ENCODE measurements around the gene STK32B. TPM values are rescaled to one million over a fixed set of nuclear protein-coding genes. Genes with fewer than 3 reads are reported as not detected.
"Not testable (repeated sequence)": the region's sequence is repeated elsewhere in the genome, so short reads cannot be mapped to it uniquely, and the experiment has no call there.

The STK32B gene
- total RNA-seq, 4 donors from 2014 or later = 3.0 to 33.8 (median 4.3) TPM

DNA sequence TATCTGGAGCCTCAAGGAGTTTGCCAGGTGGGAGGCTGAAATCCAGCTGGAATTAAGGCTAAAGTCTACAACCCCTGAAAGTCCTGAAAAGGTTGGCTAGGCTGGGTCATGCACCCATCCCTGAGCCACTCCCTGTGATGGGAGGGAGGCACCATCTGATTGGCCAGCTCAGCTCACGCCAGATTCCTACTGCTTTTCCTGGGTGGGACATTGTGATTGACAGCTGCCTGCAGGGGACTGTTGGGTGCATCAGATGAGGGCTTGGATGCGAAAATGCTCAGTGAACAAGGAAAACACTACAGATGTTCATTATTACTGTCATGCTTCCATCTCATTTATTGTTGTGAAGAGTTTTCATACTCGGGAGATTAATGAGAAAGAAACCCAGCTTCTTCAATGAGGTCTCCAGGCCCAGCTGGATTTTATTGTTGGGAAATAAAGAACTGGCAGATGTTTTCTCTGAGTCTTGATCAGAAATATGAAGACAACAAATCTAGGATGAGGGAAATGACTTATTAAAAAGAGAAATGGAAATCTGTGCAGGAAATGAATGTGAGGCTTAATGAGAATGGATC, 185.9 kb downstream of the STK32B start:
- no peaks in the 10 kb centered on the region for H3K27me3 ChIP-seq
- no peak for TF ChIP-seq POLR2A (IDR thresholded peaks at IDR 0.05)
- TF ChIP-seq, protein P1, sequence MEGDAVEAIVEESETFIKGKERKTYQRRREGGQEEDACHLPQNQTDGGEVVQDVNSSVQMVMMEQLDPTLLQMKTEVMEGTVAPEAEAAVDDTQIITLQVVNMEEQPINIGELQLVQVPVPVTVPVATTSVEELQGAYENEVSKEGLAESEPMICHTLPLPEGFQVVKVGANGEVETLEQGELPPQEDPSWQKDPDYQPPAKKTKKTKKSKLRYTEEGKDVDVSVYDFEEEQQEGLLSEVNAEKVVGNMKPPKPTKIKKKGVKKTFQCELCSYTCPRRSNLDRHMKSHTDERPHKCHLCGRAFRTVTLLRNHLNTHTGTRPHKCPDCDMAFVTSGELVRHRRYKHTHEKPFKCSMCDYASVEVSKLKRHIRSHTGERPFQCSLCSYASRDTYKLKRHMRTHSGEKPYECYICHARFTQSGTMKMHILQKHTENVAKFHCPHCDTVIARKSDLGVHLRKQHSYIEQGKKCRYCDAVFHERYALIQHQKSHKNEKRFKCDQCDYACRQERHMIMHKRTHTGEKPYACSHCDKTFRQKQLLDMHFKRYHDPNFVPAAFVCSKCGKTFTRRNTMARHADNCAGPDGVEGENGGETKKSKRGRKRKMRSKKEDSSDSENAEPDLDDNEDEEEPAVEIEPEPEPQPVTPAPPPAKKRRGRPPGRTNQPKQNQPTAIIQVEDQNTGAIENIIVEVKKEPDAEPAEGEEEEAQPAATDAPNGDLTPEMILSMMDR (IDR thresholded peaks at IDR 0.05) = no peak
- no peak overlapping the region for H3K4me3 ChIP-seq
- no peak for DNase-seq
- H3K27ac ChIP-seq = peak overlapping the region in 1 of 2 donors; percentile 35
- intact Hi-C loops (cut with DNase I; ENCODE audit: low total_unique reads) = no loop called here
- H3K9me3 ChIP-seq = no peaks in the 10 kb centered on the region
- H3K36me3 ChIP-seq = no peaks in the 10 kb centered on the region
- no peaks in the 10 kb centered on the region for H3K4me1 ChIP-seq

DNA sequence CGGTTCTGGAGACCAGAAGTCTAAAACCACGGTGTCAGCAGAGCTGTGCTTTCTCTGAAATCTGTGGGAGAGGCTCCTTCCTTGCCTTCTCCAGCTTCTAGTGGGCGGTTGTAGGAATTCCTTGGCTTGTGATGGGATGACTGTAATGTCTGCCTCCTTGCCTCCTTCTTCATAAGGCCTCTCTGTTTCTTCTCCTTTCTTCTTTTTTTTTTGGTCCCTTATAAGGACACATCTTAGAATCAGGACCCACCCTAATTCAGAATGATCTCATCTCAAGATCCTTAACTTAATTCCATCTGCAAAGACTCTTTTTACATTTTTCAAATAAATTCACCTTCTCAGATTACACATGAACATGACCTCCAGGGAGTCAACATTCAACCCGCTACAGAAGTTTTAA, 186.9 kb downstream of the STK32B start:
- Histone ChIP-seq H3K27ac (peak overlapping the region in 1 of 2 donors; percentile 35), H3K27me3 (no peaks in the 10 kb centered on the region), H3K36me3 (no peaks in the 10 kb centered on the region), H3K9me3 (no peaks in the 10 kb centered on the region), H3K4me3 (no peak overlapping the region), H3K4me1 (no peaks in the 10 kb centered on the region)
- intact Hi-C loops (cut with DNase I; ENCODE audit: low total_unique reads) = no loop called here
- peak in 1 of 2 donors; percentile 17 for DNase-seq
- no peak for TF ChIP-seq POLR2A (IDR thresholded peaks at IDR 0.05)

DNA sequence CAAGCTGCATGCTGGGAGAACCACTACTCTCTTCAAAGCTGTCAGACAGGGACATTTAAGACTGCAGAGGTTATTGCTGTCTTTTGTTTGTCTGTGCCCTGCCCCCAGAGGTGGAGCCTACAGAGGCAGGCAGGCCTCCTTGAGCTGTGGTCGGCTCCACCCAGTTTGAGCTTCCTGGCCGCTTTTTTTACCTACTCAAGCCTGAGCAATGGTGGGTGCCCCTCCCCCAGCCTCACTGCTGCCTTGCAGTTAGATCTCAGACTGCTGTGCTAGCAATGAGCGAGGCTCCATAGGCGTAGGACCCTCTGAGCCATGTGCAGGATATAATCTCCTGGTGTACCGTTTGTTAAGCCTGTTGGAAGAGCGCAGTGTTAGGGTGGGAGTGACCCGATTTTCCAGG, 195.8 kb downstream of the STK32B start:
- intact Hi-C loops (cut with DNase I; ENCODE audit: low total_unique reads); H3K27me3 ChIP-seq; H3K36me3 ChIP-seq; H3K4me3 ChIP-seq; H3K9me3 ChIP-seq; H3K27ac ChIP-seq; DNase-seq; H3K4me1 ChIP-seq: not testable (repeated sequence)

DNA sequence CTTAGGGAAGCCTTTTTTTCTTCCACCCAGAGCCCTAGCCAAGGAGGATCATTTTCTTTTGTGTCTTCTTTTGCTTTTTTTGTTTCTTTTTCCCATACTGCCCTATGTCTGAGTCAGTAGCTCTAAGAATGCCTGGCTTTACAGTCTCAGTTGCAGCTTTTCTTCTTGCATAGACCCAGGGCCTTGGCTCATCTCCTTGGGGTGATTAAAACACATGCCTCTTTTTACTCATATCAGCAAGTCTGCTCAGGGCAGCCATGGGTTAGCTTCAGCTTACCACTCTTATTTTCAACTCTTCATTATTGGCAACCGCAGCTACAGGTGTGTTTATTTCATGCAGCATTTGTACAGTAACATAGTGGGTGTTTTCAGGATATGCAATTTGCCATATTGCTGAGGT, 196.5 kb downstream of the STK32B start:
- no peak for DNase-seq
- no peak overlapping the region for H3K27ac ChIP-seq
- H3K4me1 ChIP-seq = no peaks in the 10 kb centered on the region
- H3K9me3 ChIP-seq = no peaks in the 10 kb centered on the region
- H3K4me3 ChIP-seq = no peak overlapping the region
- no peak for TF ChIP-seq POLR2A (IDR thresholded peaks at IDR 0.05)
- TF ChIP-seq, protein P1 (IDR thresholded peaks at IDR 0.05) = no peak
- intact Hi-C loops (cut with DNase I; ENCODE audit: low total_unique reads) = no loop called here
- no peaks in the 10 kb centered on the region for H3K36me3 ChIP-seq
- no peaks in the 10 kb centered on the region for H3K27me3 ChIP-seq

DNA sequence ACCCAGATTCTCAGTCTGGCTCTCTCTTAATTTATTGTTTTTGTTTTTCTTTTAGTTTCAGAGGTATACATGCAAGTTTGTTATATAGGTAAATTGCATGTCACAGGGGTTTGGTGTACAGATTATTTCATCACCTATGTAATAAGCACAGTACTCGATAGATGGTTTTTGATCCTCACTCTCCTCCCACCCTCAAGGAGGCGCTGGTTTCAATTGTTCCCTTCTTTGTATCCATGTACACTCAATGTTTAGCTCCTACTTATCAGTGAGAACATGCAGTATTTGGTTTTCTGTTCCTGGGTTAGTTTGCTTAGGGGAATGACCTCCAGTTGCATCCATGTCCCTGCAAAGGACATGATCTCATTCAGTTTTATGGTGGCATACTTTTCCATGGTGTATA, 198.4 kb downstream of the STK32B start:
- no peaks in the 10 kb centered on the region for H3K36me3 ChIP-seq
- intact Hi-C loops (cut with DNase I; ENCODE audit: low total_unique reads) = no loop called here
- no peak overlapping the region for H3K27ac ChIP-seq
- TF ChIP-seq, protein P1 (IDR thresholded peaks at IDR 0.05) = no peak
- no peak for TF ChIP-seq POLR2A (IDR thresholded peaks at IDR 0.05)
- no peaks in the 10 kb centered on the region for H3K27me3 ChIP-seq
- H3K4me3 ChIP-seq = no peak overlapping the region
- no peaks in the 10 kb centered on the region for H3K9me3 ChIP-seq
- no peaks in the 10 kb centered on the region for H3K4me1 ChIP-seq
- no peak for DNase-seq

DNA sequence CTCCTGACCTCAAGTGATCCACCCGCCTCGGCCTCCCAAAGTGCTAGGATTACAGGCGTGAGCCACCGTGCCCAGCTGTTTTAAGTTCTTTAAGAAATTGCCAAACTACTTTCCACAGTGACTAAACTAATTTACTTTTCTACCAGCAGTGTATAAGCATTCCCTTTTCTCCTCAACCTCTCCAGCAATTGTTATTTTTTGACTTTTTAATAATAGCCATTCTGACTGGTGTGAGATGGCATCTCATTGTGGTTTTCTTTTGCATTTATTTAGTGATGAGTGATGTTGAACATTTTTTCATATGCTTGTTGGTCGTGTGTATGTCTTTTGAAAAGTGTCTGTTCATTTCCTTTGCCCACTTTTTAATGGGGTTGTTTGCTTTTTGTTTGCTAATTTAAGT, 199.3 kb downstream of the STK32B start:
- H3K27me3 ChIP-seq; H3K9me3 ChIP-seq; H3K27ac ChIP-seq; H3K4me1 ChIP-seq; intact Hi-C loops (cut with DNase I; ENCODE audit: low total_unique reads); DNase-seq; H3K4me3 ChIP-seq; H3K36me3 ChIP-seq: not testable (repeated sequence)

DNA sequence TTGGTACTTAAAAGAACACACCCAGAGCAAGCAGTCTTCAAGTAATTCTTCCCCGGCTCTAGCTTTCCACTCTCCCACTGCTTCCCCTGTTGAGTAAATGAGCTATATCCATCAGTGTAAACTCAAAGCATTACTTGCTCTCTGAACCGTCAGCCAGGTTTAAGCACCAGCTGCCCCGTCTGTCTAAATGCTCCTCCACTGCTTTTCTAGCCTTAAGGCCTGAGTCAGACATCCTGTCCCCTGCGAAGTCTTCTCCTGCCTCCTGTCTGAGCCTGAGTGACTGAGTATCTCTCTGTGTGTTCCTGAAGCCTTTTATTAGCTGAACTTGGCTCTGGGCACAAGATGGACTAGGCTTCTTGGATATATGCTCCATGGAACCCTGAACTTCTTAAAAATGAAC, 205.1 kb downstream of the STK32B start:
- no peaks in the 10 kb centered on the region for H3K36me3 ChIP-seq
- H3K9me3 ChIP-seq = no peaks in the 10 kb centered on the region
- TF ChIP-seq, protein P1 (IDR thresholded peaks at IDR 0.05) = no peak
- TF ChIP-seq POLR2A (IDR thresholded peaks at IDR 0.05) = no peak
- H3K4me3 ChIP-seq = no peak overlapping the region
- DNase-seq = no peak
- no peaks in the 10 kb centered on the region for H3K27me3 ChIP-seq
- H3K4me1 ChIP-seq = no peaks in the 10 kb centered on the region
- no peak overlapping the region for H3K27ac ChIP-seq
- intact Hi-C loops (cut with DNase I; ENCODE audit: low total_unique reads) = no loop called here
